Heart right ventricle (tissue), 16 donors: ENCODE data around the gene AGGF1. TPM values are rescaled to one million over a fixed set of nuclear protein-coding genes. Genes with fewer than 3 reads are reported as not detected.

ENCODE experiments used
- ATAC-seq, 8 donors: fragments of 200-7000 bp; cut with Tn5 transposase; one replicate each; pipeline ENCODE4 v1.9.1; 2020; ENCODE audit warnings: mild to moderate bottlenecking in 8 of 8, moderate library complexity in 8 of 8, moderate number of reproducible peaks in 1 of 8
- DNase-seq, 2 donors: peaks; one replicate each; pipeline ENCODE4 v3.0.0-alpha.2; 2020
- H3K27ac ChIP-seq, 10 donors: fragments of 200-600 bp; sonication (generic) in 2 of 10; one replicate each; pipeline versions ENCODE4 v1.5.0 to v1.8.0; 2020 to 2022; ENCODE audit warnings: mild to moderate bottlenecking in 3 of 10
- H3K27me3 ChIP-seq, 7 donors: fragments of 200-600 bp; one replicate each; pipeline ENCODE4 v1.8.0; 2021 to 2022; ENCODE audit warnings: mild to moderate bottlenecking in 2 of 7
- H3K36me3 ChIP-seq, 9 donors: fragments of 200-600 bp; sonication (generic) in 1 of 9; one replicate each; pipeline versions ENCODE4 v1.5.0 to v1.8.0; 2020 to 2022; ENCODE audit warnings: mild to moderate bottlenecking in 2 of 9
- H3K4me1 ChIP-seq, 9 donors: fragments of 200-600 bp; sonication (generic) in 1 of 9; one replicate each; pipeline versions ENCODE4 v1.5.0 to v1.8.0; 2020 to 2022; ENCODE audit warnings: mild to moderate bottlenecking in 4 of 9
- H3K4me3 ChIP-seq, 10 donors: fragments of 200-600 bp; sonication (generic) in 2 of 10; one replicate each; pipeline versions ENCODE4 v1.5.0 to v1.8.0; 2020 to 2022; ENCODE audit warnings: mild to moderate bottlenecking in 7 of 10, moderate library complexity in 2 of 10
- H3K9me3 ChIP-seq, 11 donors: fragments of 200-600 bp in 10 of 11; sonication (generic) in 2 of 11; one replicate each; pipeline versions ENCODE4 v1.5.0 to v1.8.0; 2013 to 2022; ENCODE audit warnings: mild to moderate bottlenecking in 2 of 11, control low read depth in 1 of 11, moderate library complexity in 1 of 11
- CTCF ChIP-seq, 9 donors: fragments of 200-600 bp; sonication (generic) in 2 of 9; IDR thresholded peaks; one replicate each; pipeline versions ENCODE4 v1.5.0 to v1.8.0; 2021 to 2022; ENCODE audit warnings: antibody characterized with exemption in 9 of 9, mild to moderate bottlenecking in 5 of 9, moderate library complexity in 1 of 9
- WGBS, 2 donors: extraction: QIAGEN DNeasy Blood & Tissue Kit; methylation state at CpG; one replicate each; pipeline ENCODE4 v1.1.7; 2013; ENCODE audit warnings: inconsistent platforms in 1 of 2; 5-methylcytosine and 5-hydroxymethylcytosine counted together
- intact Hi-C, 10 donors: fragments of 100-400 bp; cut with DNase I; formaldehyde crosslinking; loops; one replicate each; pipeline versions ENCODE4 v1.11.1 to v1.14.2; 2022
- polyA plus RNA-seq, 2 donors: library from polyadenylated mRNA; stranded (reverse); fragments of 200-250 nt; gene quantifications; one replicate each; pipeline ENCODE4 v1.2.3, GENCODE V29; 2013
- total RNA-seq, 10 donors: library from RNA; stranded (reverse); fragmentation: NEBNext Ultra II Directional in 3 of 10; extraction: Animal tissue kit (Norgen Biotek cat#: 25700) in 3 of 10; gene quantifications; one replicate each; pipeline versions ENCODE4 v1.2.1 to v1.2.4, GENCODE V29; 2021 to 2023
- donor health status: Arrhythmogenic right ventricular cardiomyopathy.
- donor health status: ischemic (EF 13 %, LVEDD 7.1; RV severe dilation, severe dysfunction).
- donor health status: healthy with polysubstance abuse.
- donor health status: DM: no; HTN: yes; CAD: no.
- donor health status: DM: no; HTN: no; CAD: no.
- donor health status: ischemic (EF 25% LVEDD 6.9; RV normal size, moderate dysfunction).
- donor health status: ischemic (EF 25% LVEDD 5.7; RV mildly dilated, moderate dysfunction).
- donor health status: healthy.
- donor health status: DM: yes; HTN: yes; CAD: no.
- donor health status: Ischemic cardiomyopathy.
- donor health status: ischemic (EF 35%, LVEDD 5.7; RV mildly dilated, moderate dysfunction).
- donor health status: nonischemic (EF 11% LVEDD 7.7; RV severe dilation, severe dysfunction).
- donor health status: DM: yes; HTN: yes; CAD: no.
- donor health status: PGD.
- donor health status: ischemic (EF 29% LVEDD 5.4; RV normal size, mild dysfunction).
- donor health status: nonischemic (EF 23%, LVEDD 6.1; RV moderate dilation, normal function).

AGGF1 gene
- total and polyA plus RNA-seq, 12 donors: 7.3 to 20.6 (median 15.7) TPM

DNA sequence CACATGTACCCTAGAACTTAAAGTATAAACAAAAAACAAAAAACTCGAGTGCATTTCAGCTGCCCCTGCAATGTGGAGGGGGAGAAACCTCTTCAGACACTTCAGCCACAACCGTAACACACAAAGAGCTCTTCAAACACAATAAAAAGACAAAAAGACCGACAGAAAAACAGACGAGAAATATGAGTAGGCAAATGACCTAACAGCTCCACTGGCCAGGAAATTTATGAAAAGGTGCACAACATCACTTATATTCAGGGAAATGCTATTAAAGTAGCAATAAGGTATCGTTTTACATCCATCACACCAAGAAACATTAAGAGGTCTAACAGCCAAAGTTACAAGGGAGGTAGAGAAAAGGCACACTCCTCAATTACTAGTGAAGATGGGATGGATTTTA, 50.7 kb downstream of the AGGF1 start:
- Histone ChIP-seq H3K4me1 (peaks cover 0 to 20% (median 11%) of the 10 kb centered on the region in 9 donors), H3K27me3 (no peaks in the 10 kb centered on the region), H3K36me3 (peaks cover 0 to 27% (median 0%) of the 10 kb centered on the region in 9 donors), H3K27ac (no peak overlapping the region), H3K9me3 (no peaks in the 10 kb centered on the region), H3K4me3 (no peak overlapping the region)
- no peak for TF ChIP-seq CTCF (IDR thresholded peaks at IDR 0.05)
- ATAC-seq (no peak), DNase-seq (no peak)
- intact Hi-C loops: loop anchor here in 2 of 10 donors (10.0 kb wide), 2 partner anchors 216 to 414 kb away; partner anchors contain the start of gene WDR41 (in 1 of the 2)
- WGBS, 2 donors: 79 to 87% methylated on average over 5 of the region's 5 CpGs

- no peak for DNase-seq
- ATAC-seq: no peak
- no peak for TF ChIP-seq CTCF (IDR thresholded peaks at IDR 0.05)
- Histone ChIP-seq H3K4me1 (peaks cover 0 to 19% (median 9%) of the 10 kb centered on the region in 9 donors), H3K27me3 (no peaks in the 10 kb centered on the region), H3K36me3 (peaks cover 0 to 27% (median 0%) of the 10 kb centered on the region in 9 donors), H3K9me3 (no peaks in the 10 kb centered on the region), H3K4me3 (no peak overlapping the region), H3K27ac (no peak overlapping the region)
- WGBS, 2 donors: 41 to 100% methylated on average over 1 of the region's 1 CpG
- intact Hi-C loops: loop anchor here in 2 of 10 donors (10.0 kb wide), 2 partner anchors 217 to 413 kb away; partner anchors contain the start of gene WDR41 (in 1 of the 2)
These were observed 52.1 kb downstream of the AGGF1 start for GRCh38 chr5:77082280-77082679.

- Histone ChIP-seq H3K36me3 (peaks cover 0 to 27% (median 0%) of the 10 kb centered on the region in 9 donors), H3K27ac (no peak overlapping the region), H3K9me3 (no peaks in the 10 kb centered on the region), H3K27me3 (no peaks in the 10 kb centered on the region), H3K4me3 (no peak overlapping the region), H3K4me1 (peaks cover 2 to 22% (median 16%) of the 10 kb centered on the region in 9 donors)
- no peak for TF ChIP-seq CTCF (IDR thresholded peaks at IDR 0.05)
- WGBS, 2 donors: 86 to 92% methylated on average over 6 of the region's 6 CpGs
- intact Hi-C loops: loop anchor here in 2 of 10 donors (10.0 kb wide), 2 partner anchors 218 to 412 kb away; partner anchors contain the start of gene WDR41 (in 1 of the 2)
- ATAC-seq: no peak
- DNase-seq: no peak
These were observed 52.9 kb downstream of the AGGF1 start for GRCh38 chr5:77083088-77083487.

DNA sequence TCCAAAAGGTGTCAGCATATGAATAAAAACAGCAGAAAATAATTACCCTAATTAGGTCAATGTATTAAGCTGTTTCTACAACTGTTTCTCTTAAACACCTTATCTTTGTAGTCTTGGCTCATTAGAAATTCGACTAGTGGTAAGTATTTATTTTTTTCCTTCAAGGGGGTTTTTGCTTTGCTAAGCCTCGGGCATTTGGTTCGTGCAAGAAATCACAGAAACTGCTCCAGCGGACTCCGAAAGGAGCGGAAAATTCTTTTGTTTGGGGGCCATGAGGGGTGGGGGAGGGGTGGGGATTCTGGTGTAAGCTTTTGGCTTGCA, 56.1 kb downstream of the AGGF1 start:
- DNase-seq (no peak), ATAC-seq (no peak)
- no peak for TF ChIP-seq CTCF (IDR thresholded peaks at IDR 0.05)
- Histone ChIP-seq H3K4me1 (peaks cover 2 to 21% (median 16%) of the 10 kb centered on the region in 9 donors), H3K4me3 (peak overlapping the region; percentile 66 to 98 (median 82)), H3K27me3 (no peaks in the 10 kb centered on the region), H3K27ac (peak overlapping the region; percentile 86 to 98 (median 90)), H3K36me3 (peaks cover 0 to 21% (median 0%) of the 10 kb centered on the region in 9 donors), H3K9me3 (no peaks in the 10 kb centered on the region)
- WGBS, 2 donors: 1 to 2% methylated on average over 6 of the region's 6 CpGs
- intact Hi-C loops: loop anchor here in 4 of 10 donors (2.0 to 10.0 kb wide), 6 partner anchors 54 to 408 kb away; partner anchors contain the start of genes WDR41 (in 3 of the 4) and AGGF1 (in 1 of the 4)
